ENCODE measurements around the gene RNF13.
"Not testable (repeated sequence)": the region's sequence is repeated elsewhere in the genome, so short reads cannot be mapped to it uniquely, and the experiment has no call there.

RNF13 gene

GRCh38 chr3:149844091-149844490 is 31.1 kb downstream of the RNF13 start:
- no peak for DNase-seq

DNA sequence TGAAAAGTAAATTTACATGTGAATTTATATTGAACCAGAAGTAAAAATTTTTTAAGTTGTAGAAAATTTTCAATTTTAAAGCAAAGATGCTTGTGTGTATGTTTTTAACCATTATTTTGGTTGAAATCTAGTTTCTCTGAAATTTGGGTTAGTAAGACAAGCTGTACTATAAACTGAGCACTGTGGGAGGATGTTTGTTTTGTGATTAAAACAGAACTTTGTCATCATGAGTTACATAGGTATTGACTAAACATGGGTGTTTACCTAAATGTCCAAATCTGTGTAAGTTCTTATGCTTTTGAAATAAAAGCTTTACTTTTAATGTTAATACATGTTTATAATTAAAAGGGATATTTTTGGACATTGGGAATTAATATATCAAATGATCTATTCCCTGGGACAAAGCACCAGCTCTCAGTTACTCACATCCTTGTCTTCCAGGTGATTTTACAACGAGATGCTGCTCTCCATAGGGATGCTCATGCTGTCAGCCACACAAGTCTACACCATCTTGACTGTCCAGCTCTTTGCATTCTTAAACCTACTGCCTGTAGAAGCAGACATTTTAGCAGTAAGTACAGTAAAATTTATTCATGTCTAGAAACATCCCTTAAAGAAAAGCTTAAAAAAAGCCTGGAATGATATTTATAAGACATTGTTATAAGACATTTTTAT is 32.7 kb downstream of the RNF13 start:
- no peak for DNase-seq

GRCh38 chr3:149848238-149848637 is 35.2 kb downstream of the RNF13 start:
- no peak for DNase-seq

DNA sequence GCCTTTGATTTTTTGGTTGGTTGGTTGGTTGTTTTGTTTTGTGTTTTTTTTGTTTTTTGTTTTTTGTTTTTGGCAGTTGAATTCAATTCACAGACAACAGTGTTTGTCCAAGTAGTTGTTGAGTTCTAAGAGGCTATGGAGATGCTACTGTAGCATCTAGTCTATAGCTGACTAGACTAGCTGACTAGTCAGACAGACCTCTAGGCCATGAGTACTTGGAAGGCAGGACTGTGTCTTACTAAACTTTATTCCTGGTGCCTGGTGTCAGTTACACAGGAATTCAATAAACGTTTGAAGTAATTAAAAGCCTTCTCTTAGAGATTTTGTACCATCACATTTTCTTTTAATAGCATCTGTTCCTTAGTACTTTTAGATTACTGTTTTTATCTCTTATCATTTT is 35.7 kb downstream of the RNF13 start:
- DNase-seq = no peak

DNA sequence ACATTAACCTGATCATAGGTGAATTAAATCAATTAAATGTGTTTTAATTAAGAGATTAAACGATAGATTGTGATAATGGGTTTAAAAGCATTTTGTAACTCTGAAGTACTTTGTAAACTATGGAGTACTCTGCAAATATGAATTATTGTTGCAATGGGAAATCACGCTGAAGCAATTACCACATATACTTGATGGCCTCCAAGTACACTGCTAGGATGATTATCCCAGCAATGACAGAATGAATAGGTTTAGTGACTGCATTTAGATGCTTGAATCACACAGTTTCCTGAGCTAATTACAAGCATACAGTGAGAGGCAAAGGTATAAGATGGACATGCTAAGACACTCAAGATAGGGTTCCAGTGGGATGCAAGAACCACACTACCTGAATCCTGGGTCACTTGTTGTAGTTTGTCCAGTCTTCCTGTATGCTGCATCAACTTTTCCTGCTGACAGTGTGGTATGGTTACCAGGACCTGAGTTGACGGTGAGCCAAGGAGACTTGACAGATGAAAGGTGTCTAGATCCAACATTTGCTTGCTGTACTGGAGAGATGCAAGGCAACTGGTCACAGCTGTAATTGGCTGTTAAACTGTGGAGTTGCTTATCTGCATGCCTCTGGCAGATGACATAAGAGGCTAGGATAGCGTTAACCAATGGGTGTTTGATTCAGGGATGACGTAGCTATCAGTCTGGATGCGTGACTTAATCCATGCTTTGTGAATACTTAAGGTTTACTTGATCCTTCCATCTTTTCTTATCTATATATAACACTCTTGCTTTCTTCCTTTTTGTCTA is 38.0 kb downstream of the RNF13 start:
- no peak for DNase-seq

GRCh38 chr3:149858911-149859310 is 45.9 kb downstream of the RNF13 start:
- DNase-seq = no peak

- DNase-seq = no peak
These were observed 47.9 kb downstream of the RNF13 start for GRCh38 chr3:149860881-149861280.

GRCh38 chr3:149867563-149867962 is 54.5 kb downstream of the RNF13 start:
- DNase-seq = no peak

DNA sequence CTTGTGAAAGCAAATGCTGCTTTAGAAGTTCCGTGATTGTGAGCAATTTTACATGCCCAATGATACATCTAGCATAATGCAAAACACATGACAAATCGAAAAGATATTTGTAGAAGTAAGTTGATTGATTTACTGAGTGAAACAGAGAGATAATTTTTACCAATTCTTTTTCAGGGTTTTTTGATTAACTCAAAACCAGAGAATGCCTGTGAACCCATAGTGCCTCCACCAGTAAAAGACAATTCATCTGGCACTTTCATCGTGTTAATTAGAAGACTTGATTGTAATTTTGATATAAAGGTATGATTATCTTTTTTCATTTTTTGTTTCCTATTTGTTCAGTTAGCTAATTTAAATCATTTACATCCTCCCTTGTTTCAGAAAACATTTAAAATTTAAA is 58.8 kb downstream of the RNF13 start:
- DNase-seq = no peak

GRCh38 chr3:149872589-149872988 is 59.6 kb downstream of the RNF13 start:
- no peak for DNase-seq

DNA sequence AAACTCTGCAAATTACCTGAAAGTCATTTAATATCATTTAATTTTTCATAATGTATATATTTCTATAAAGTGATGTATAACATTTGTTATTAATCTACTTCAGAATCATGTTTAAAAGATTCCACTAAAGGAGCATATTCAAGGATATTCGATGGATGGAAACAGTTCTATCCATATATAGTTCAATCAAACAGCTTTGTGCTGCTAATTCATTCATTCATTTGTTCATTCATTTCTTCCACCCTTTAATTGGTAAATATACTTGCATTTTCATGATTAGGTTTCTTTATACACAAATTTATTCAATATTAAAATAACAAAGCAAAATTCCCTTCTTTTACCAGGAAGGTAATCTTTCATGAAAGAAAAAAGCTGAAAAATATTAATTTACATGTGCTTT is 64.7 kb downstream of the RNF13 start:
- no peak for DNase-seq

DNA sequence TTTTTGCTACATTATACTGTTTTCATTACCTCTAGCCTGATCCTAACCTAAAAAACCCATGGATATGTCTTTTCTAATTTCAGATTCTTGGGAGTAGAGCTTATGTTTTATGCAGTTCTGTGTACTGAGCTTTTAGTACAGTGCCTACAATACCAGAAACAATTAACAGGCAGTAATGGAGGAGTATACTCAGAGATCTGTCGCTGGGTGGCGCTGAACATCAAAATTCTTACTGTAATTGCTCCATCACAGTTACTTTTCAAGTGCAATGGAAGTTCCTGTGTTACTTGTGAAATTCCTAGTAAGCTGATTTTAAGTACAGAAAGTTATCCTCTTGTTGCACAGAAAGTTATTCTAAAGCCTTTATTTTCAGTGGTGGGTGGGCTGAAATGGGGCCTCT is 66.9 kb downstream of the RNF13 start:
- no peak for DNase-seq

DNA sequence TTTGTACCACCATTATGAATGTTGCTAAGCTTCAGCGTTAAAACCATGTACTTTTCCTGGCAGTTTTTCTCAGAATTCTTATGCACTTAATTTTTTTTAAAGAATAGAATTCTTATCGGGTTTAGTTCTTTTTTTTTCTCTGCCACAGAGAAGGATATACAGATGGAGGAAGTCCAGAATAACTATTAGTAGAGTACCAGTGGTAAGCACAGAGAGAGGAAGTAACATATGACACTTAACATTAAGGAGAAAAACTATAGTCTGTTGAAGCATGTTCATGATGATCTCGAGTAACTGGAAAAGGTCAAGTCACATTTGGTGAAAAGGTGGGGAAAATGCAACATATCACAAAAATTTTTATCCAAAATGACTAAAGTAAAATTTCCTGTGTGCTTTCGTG is 68.9 kb downstream of the RNF13 start:
- DNase-seq = no peak

- DNase-seq = no peak
These were observed 70.1 kb downstream of the RNF13 start for GRCh38 chr3:149883134-149883533.

GRCh38 chr3:149883860-149884259 is 70.8 kb downstream of the RNF13 start:
- DNase-seq = not testable (repeated sequence)

GRCh38 chr3:149884848-149885247 is 71.8 kb downstream of the RNF13 start:
- DNase-seq = not testable (repeated sequence)

GRCh38 chr3:149886957-149887356 is 73.9 kb downstream of the RNF13 start:
- DNase-seq = no peak

DNA sequence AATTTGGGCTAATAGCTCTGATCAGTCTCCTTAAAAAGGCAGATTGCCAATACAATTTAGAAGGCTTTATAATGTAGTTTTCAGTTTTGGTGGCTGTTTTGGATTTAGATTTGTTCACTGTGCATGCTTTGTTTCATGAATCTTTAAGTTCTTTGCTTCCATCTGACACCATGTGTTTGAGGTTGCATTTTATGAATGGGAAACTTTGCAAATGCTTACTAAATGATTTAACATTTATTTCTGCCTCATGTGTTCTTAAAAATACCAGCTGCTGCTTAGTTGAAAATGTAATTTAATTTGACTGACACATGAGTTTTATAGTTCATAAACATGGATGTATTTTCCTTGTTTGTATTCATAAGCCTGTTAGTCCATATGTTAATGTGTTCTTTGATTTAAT is 78.6 kb downstream of the RNF13 start:
- DNase-seq = no peak

GRCh38 chr3:149892371-149892770 is 79.4 kb downstream of the RNF13 start:
- no peak for DNase-seq

DNA sequence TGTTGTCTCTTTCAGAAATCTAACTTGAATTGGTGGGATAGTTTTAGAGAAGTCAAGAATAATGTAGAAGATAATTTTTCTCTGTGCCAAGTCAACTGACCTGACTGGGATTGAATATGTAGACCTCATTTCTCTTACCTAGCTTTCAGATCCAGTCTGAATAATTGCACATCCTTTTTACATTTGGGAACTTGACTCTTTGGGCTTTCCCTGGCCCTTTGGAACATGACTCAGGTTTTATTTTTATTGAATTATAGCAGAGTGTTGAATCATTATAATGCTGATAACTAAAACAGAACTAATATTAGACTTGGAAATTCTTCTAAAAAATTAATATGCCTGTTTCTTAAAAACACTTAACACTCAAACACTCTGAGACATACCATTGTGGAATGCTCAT is 81.2 kb downstream of the RNF13 start:
- DNase-seq = no peak

GRCh38 chr3:149895339-149895738 is 82.3 kb downstream of the RNF13 start:
- DNase-seq = no peak

DNA sequence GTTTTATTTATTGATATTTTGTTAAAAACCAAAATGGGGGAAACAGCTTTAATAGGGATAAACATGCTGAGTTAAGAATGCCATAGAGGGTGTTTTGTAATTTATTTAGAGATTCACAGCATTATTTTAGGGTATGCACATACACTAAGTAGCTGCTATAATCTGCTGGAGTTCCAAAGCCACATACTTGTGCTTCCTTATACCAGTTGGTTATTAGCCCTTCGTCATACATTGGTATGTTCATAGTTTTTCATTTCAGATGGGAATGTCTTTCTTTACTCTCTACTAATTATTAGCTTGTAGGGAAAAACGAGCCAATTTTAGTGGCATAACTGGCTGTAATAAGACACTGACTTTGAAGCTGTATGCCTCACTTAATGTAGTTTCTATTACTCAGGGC is 82.8 kb downstream of the RNF13 start:
- no peak for DNase-seq

DNA sequence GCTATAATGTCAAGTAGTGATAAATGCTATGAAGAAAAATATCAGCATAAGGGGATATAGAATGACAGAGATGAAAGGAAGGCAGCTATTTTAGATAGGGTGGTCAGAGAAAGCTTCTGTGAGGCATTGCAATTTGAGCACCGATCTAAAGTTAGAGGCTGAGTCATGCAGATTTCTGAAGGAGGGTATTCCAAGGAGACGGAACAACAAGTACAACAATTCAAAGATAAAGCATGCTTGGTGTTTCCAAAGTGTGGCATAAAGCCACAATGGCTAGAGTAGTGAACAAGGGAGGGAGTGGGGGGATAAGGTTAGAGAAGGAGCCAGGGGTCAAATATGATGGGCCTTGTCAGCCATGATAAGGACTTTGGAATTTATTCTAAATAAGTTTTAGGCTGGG is 85.8 kb downstream of the RNF13 start:
- no peak for DNase-seq

GRCh38 chr3:149900322-149900721 is 87.3 kb downstream of the RNF13 start:
- no peak for DNase-seq

DNA sequence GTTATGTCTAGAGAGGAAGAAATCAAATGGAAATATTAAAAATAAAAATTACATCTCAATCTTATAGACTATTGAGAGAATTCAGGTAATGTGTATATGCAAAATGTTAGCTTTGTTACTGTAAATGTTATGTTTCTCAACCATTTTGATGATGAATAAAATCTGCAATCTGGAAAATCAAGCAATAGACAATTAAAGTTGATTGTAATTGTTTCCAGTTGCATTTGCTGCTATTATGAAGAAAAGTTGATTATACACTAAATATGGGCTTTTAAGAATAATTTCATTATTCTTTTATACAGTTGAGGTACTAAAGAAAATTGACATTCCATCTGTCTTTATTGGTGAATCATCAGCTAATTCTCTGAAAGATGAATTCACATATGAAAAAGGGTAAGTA is 88.8 kb downstream of the RNF13 start:
- no peak for DNase-seq
